ENCODE measurements around the gene SLC12A9.

SLC12A9 gene

GRCh38 chr7:100861616-100861985 lies 9.1 kb downstream of the SLC12A9 start:
- DNase-seq (ENCODE audit: low read depth, low spot score) = no peak

GRCh38 chr7:100863406-100863950 lies 11.0 kb downstream of the SLC12A9 start:
- no peak for DNase-seq (ENCODE audit: low read depth, low spot score)

GRCh38 chr7:100864263-100864845 lies 11.8 kb downstream of the SLC12A9 start:
- no peak for DNase-seq (ENCODE audit: low read depth, low spot score)

- no peak for DNase-seq (ENCODE audit: low read depth, low spot score)
These were observed 12.9 kb downstream of the SLC12A9 start for GRCh38 chr7:100865372-100865911.

GRCh38 chr7:100865938-100866728 lies 13.6 kb downstream of the SLC12A9 start:
- no peak for DNase-seq (ENCODE audit: low read depth, low spot score)

DNA sequence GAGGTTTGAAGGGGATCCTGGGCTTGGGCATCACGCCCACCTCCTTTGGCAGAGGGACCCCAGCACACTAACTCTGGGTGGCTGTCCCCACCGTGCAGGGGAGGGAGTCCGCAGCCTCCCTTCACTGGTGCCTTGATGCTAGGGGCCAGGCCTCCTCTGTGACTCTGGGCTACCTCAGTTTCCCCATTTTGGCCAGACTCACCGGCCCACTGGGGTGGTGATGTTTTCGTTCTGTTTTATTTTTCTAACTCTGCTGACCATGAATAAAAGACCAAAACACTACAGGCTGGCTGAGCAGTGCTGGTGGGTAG lies 14.2 kb downstream of the SLC12A9 start:
- DNase-seq (ENCODE audit: low read depth, low spot score) = no peak

DNA sequence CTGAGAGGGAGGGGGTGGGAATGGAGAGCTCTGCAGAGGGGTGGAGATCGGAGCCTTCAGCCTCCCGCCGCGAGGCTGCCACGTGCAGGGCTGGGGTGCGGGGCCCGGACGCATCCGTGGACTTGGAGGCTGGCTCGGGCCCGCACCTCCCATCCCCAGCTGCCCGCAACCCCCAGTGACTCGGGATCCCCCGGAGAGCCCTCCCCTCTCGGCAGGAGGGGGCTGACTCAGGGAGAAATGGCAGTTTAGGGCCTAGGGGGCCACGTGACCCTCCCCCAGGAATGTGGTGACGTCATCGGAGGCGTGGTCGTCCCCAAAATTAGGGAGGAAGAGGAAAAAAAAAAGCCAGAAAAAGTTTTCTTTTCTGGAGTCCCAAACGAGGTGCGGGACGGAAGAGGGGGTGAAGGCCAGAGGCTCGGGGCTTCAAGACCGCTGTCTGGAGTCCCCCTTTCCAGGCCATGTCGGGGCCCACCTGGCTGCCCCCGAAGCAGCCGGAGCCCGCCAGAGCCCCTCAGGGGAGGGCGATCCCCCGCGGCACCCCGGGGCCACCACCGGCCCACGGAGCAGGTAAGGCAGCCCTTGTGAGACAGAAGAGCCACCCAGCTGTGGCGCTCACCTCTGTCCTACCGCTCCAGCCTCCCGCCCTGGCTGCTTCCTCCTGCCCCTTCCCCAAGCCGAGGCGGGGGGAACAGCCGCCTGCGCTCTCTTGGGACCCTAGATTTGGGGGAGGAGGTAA lies 14.7 kb downstream of the SLC12A9 start, which contains the start of gene TRIP6:
Gene TRIP6 (plus strand): TSS at position 348 of the 736 bp plus-strand sequence. CDS start 111 bp downstream, at position 459.
- no peak for DNase-seq (ENCODE audit: low read depth, low spot score)

DNA sequence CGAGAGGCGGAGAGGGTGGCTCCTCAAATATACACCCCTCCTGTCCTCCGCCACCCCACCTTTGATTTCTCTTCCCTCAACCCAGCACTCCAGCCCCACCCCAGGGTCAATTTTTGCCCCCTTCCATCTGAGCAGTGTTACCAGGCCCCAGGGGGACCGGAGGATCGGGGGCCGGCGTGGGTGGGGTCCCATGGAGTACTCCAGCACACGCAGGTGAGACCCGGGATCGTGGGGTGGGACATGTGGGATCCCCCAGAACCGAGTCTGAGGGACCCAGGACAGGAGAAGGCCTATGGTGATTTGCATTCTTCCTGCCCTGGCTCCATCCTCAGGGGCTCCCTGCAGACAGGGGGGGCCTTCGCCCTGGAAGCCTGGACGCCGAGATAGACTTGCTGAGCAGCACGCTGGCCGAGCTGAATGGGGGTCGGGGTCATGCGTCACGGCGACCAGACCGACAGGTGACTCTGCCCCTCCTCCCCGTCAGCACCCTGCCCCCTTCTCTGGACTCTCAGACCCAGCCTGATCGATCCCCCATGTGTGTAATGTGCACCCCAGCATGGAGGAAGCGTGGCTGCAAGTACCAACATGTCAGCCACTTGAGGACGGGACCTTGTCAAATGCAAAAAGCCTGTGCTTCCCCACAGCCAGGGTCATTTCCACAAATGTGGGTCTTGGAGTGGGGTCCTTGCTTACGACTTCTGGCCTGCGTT lies 15.4 kb downstream of the SLC12A9 start:
- DNase-seq (ENCODE audit: low read depth, low spot score) = no peak

- DNase-seq (ENCODE audit: low read depth, low spot score) = no peak
These were observed 21.2 kb downstream of the SLC12A9 start for GRCh38 chr7:100873599-100874299.

GRCh38 chr7:100874300-100874576 lies 21.7 kb downstream of the SLC12A9 start:
- DNase-seq (ENCODE audit: low read depth, low spot score) = no peak

GRCh38 chr7:100874577-100875355 lies 22.3 kb downstream of the SLC12A9 start, which contains the start of gene SRRT:
TSS of gene SRRT (plus strand) at chr7:100875103. CDS start at chr7:100875591, 488 bp downstream.
- DNase-seq (ENCODE audit: low read depth, low spot score) = peak; percentile 86

DNA sequence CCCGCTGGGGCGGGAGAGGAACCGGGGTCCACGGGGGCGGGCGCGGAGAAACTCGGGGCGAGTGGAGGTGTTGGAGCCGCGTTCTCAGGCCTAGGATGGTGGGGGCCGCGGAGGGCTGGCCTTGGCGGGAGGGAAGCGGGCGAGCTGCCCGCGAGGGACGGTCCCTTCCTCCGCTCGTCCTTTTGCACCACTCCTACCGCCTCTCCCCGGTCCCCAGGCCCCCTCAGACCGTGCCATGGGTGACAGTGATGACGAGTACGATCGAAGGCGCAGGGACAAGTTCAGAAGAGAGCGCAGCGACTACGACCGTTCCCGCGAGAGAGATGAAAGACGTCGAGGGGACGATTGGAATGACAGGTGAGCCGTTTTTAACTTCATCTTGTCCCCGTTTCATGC lies 22.8 kb downstream of the SLC12A9 start:
- no peak for DNase-seq (ENCODE audit: low read depth, low spot score)

DNA sequence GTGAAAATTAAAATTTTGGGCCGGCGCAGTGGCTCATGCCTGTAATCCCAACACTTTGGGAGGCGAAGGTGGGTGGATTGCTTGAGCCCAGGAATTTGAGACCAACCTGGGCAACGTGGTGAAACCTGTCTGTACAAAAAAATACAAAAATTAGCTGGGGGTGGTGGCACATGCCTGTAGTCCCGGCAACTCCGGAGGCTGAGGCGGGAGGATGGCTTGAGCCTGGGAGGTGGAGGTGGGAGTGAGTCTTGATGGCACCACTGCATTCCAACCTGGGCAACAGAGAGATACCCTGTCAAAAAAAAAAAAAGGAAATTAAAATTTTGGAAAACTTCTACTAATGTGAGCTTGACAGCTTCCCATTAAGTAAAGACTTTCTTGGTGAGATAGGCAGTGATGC lies 25.5 kb downstream of the SLC12A9 start:
- DNase-seq (ENCODE audit: low read depth, low spot score) = no peak

- DNase-seq (ENCODE audit: low read depth, low spot score) = no peak
These were observed 26.2 kb downstream of the SLC12A9 start for GRCh38 chr7:100878685-100879084.

DNA sequence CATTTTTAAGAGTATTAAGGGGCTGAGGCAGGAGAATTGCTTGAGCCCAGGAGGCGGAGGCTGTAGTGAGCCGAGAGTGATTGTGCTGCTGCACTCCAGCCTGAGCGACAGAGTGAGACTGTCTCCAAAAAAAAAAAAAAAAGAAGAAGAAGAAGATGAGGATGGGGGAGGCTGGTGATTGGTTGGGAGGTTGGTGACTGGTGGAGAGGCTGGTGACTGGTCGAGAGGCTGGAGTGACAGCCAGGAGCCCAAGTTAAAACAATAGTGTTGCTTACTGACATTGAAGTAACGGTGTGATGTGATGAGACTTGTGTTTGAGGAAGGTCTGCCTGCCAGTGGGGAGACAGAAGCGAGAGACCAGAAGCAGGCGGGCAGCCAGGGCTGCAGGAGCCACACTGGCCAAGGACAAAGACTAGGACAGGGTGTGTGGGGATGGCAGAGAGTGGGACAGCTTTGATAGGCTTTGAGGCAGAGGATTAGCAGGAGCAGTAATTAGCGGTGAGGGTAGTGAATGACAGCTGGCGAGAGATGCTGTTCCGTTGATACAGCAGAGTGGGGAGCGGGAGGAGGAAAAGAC lies 27.3 kb downstream of the SLC12A9 start:
- no peak for DNase-seq (ENCODE audit: low read depth, low spot score)

DNA sequence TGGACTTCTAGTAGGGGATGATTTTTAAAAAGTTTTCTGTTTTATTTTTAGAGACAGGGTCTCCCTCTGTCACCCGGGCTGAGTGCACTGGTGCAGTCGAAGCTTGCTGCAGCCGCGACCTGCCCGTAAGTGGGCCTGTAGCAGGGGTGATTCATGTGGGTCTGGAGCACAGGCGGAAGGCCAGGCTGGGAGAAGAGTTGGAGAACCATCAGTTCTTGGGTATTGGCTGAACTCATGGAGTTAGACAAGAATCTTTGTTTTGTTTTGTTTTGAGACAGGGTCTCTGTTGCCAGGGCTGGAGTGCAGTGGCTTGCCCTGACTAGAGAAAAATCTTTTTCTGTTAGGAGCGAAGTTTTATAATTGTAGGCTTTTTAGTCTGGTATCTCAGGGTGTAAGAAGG lies 28.1 kb downstream of the SLC12A9 start:
- no peak for DNase-seq (ENCODE audit: low read depth, low spot score)

DNA sequence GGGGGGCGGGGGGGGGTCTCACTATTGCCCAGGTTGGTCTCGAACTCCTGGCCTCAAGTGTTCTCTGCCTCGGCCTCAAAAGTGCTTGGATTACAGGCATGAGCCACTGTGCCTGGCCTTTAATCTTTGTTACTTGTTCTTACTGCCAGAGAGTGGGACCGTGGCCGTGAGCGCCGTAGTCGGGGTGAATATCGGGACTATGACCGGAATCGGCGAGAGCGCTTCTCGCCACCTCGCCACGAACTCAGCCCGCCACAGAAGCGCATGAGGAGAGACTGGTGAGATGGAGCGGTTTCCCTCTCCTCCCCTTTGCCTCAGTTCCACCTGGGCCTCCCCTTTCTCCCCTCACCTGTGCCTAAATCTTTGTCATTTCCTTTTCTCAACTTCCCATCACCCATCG lies 28.6 kb downstream of the SLC12A9 start:
- DNase-seq (ENCODE audit: low read depth, low spot score) = no peak

GRCh38 chr7:100882201-100882600 lies 29.7 kb downstream of the SLC12A9 start:
- DNase-seq (ENCODE audit: low read depth, low spot score) = no peak

DNA sequence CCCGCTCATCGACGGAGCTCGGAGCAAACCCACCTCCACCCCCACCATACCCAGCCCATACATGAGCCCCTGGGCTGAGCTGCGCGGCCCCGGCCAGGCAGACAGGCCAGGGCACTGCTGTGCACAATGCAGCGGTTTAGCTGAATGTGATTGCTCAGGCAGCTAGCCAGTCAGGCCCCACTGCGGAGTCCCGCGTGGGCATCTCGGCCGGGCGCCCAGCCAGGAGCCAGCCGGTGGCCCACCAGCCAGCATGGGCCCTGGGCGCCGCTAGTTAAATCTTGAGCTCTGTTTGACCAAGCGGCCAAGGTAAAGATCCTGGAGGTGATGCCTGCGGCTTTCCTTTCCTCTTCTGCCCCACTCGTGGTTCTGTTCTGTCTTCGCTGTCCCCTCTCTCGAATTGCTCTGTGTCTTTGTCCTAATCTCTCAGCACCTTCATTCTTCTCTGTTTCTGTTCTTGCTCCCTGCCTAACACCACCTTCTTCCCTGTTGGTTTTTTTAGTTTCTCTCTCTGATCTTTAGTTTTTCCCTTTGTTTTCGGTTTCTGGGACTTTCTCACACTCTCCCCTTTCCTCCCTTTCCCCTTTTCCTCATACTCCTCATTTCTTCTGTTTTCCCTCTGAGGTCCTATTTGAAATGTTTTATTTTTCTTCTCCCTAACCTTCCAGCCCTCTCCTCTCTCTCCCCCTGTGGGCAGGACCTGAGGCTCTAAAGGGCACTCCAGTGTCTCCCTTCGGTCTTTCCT lies 30.4 kb downstream of the SLC12A9 start:
- DNase-seq (ENCODE audit: low read depth, low spot score) = no peak

All from iPS DF 19.7 (cell line).